Smooth muscle cell (in vitro differentiated cells): ENCODE results near the gene TMEM163. TPM values are rescaled to one million over a fixed set of nuclear protein-coding genes. Genes with fewer than 3 reads are reported as not detected.

Source experiments
- DNase-seq: peaks from one replicate; lab custom pipeline; 2025; ENCODE audit not compliant: unreplicated experiment; lab: John Stamatoyannopoulos, UW
- H2AFZ ChIP-seq: fragments of 200-600 bp; sonication (generic); 2 replicates; pipeline ENCODE4 v1.6.0; 2016; ENCODE audit warnings: antibody characterized with exemption, low read depth, mild to moderate bottlenecking
- H3F3A ChIP-seq: fragments of 200-600 bp; sonication (generic); 2 replicates; pipeline ENCODE4 v1.6.0; 2017; ENCODE audit warnings: antibody characterized with exemption, low read depth
- H3K27ac ChIP-seq: fragments of 200-600 bp; sonication (generic); 2 replicates; pipeline ENCODE4 v1.5.1; 2016; ENCODE audit warnings: low read depth, mild to moderate bottlenecking
- H3K27me3 ChIP-seq: fragments of 200-600 bp; sonication (generic); 2 replicates; pipeline ENCODE4 v1.6.1; 2016; ENCODE audit warnings: low read depth, mild to moderate bottlenecking
- H3K36me3 ChIP-seq: fragments of 200-600 bp; sonication (generic); 2 replicates; pipeline ENCODE4 v1.5.1; 2016; ENCODE audit warnings: low read depth
- H3K4me1 ChIP-seq: fragments of 200-600 bp; sonication (generic); 2 replicates; pipeline ENCODE4 v1.5.1; 2016; ENCODE audit warnings: low read depth
- H3K4me2 ChIP-seq: fragments of 200-600 bp; sonication (generic); 2 replicates; pipeline ENCODE4 v1.6.0; 2016; ENCODE audit warnings: mild to moderate bottlenecking
- H3K4me3 ChIP-seq: fragments of 200-600 bp; sonication (generic); 2 replicates; pipeline ENCODE4 v1.5.1; 2016; ENCODE audit warnings: mild to moderate bottlenecking
- H3K79me2 ChIP-seq: fragments of 200-600 bp; sonication (generic); 2 replicates; pipeline ENCODE4 v1.6.0; 2016; ENCODE audit warnings: low read depth, mild to moderate bottlenecking
- H3K9ac ChIP-seq: fragments of 200-600 bp; sonication (generic); 2 replicates; pipeline ENCODE4 v1.6.0; 2016; ENCODE audit warnings: low read depth
- H3K9me3 ChIP-seq: fragments of 200-600 bp; sonication (generic); replicated peaks from 2 replicates; pipeline ENCODE4 v1.5.1; 2016; ENCODE audit warnings: low read depth
- H4K20me1 ChIP-seq: fragments of 200-600 bp; sonication (generic); 2 replicates; pipeline ENCODE4 v1.6.0; 2016; ENCODE audit warnings: low read depth
- WGBS: methylation state at CpG from one replicate; pipeline ENCODE4 v1.1.7; 2016; ENCODE audit warnings: low lambda C conversion rate; 5-methylcytosine and 5-hydroxymethylcytosine counted together
- polyA plus RNA-seq: library from polyadenylated mRNA; unstranded; fragments of >200 nt; fragmentation: Nextera tagmentation; extraction: Ambion mirVana; gene quantifications from 2 replicates; pipeline ENCODE4 v1.2.1, GENCODE V29; 2016
- total RNA-seq: library from RNA; depleted of rRNA; stranded (reverse); fragments of >200 nt; gene quantifications from 2 replicates; pipeline ENCODE4 v1.2.3, GENCODE V29; 2014
- TF ChIP-seq, protein P1 (sequence below): fragments of 200-600 bp; sonication (generic); IDR thresholded peaks from 2 replicates; pipeline ENCODE4 v1.5.1; 2017; ENCODE audit warnings: borderline replicate concordance, mild to moderate bottlenecking, antibody characterized with exemption; ENCODE audit not compliant: insufficient read depth, poor library complexity, severe bottlenecking

TMEM163 gene
- total and polyA plus RNA-seq, 2 experiments from 2014 or later = 0.31 TPM; not detected in 1

DNA sequence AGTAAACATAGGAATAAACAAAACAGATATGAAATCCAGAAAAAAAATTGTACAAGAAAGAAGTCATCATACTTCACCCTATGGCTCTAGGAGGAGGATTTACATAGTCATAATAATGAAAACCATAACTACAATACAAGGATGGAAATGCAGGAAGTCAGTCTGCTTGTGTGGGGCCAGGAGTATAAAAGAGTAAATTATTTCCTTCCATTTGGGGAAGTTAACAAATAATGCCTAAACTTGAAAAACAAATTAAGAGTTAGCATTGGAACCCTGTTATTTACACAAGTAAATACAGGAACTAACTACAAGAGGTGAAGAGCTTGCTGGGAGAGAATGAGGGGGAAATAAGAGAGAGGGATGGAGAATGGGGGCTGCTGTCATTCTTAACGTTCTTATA is 15.4 kb downstream of the TMEM163 start:
- Histone ChIP-seq H4K20me1 (no peaks in the 10 kb centered on the region), H3K27me3 (peaks cover 5% of the 10 kb centered on the region), H3K9me3 (no peaks in the 10 kb centered on the region), H3K27ac (no peak overlapping the region), H3K4me2 (no peak overlapping the region), H3K79me2 (no peaks in the 10 kb centered on the region), H3F3A (no peaks in the 10 kb centered on the region), H3K4me3 (no peak overlapping the region), H3K4me1 (no peaks in the 10 kb centered on the region), H2AFZ (no peak overlapping the region), H3K36me3 (no peaks in the 10 kb centered on the region), H3K9ac (no peak overlapping the region)
- DNase-seq = no peak
- TF ChIP-seq, protein P1, sequence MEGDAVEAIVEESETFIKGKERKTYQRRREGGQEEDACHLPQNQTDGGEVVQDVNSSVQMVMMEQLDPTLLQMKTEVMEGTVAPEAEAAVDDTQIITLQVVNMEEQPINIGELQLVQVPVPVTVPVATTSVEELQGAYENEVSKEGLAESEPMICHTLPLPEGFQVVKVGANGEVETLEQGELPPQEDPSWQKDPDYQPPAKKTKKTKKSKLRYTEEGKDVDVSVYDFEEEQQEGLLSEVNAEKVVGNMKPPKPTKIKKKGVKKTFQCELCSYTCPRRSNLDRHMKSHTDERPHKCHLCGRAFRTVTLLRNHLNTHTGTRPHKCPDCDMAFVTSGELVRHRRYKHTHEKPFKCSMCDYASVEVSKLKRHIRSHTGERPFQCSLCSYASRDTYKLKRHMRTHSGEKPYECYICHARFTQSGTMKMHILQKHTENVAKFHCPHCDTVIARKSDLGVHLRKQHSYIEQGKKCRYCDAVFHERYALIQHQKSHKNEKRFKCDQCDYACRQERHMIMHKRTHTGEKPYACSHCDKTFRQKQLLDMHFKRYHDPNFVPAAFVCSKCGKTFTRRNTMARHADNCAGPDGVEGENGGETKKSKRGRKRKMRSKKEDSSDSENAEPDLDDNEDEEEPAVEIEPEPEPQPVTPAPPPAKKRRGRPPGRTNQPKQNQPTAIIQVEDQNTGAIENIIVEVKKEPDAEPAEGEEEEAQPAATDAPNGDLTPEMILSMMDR = no peak
- 91% methylated on average over 1 of the region's 1 CpG for WGBS

DNA sequence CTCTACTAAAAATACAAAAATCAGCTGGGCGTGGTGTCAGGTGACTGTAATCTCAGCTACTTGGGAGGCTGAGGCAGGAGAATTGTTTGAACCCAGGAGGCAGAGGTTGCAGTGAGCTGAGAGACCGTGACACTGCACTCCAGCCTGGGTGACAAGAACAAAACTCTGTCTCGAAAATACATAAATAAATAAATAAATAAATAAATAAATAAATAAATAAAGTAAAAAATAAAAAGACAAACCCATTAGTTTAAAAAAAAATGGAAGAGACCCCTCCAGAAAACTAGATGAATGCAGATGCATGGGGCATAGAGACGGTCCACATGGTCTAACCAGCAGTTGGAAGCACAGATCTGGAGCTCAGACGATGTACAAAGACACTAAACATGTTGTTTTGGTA is 18.1 kb downstream of the TMEM163 start:
- 92% methylated on average over 5 of the region's 5 CpGs for WGBS
- TF ChIP-seq, protein P1 = no peak
- Histone ChIP-seq H3K36me3 (no peaks in the 10 kb centered on the region), H2AFZ (no peak overlapping the region), H4K20me1 (no peaks in the 10 kb centered on the region), H3K4me1 (no peaks in the 10 kb centered on the region), H3K4me2 (no peak overlapping the region), H3K27me3 (peaks cover 9% of the 10 kb centered on the region), H3K4me3 (no peak overlapping the region), H3F3A (no peaks in the 10 kb centered on the region), H3K27ac (no peak overlapping the region), H3K79me2 (no peaks in the 10 kb centered on the region), H3K9me3 (no peaks in the 10 kb centered on the region), H3K9ac (no peak overlapping the region)
- DNase-seq = no peak

DNA sequence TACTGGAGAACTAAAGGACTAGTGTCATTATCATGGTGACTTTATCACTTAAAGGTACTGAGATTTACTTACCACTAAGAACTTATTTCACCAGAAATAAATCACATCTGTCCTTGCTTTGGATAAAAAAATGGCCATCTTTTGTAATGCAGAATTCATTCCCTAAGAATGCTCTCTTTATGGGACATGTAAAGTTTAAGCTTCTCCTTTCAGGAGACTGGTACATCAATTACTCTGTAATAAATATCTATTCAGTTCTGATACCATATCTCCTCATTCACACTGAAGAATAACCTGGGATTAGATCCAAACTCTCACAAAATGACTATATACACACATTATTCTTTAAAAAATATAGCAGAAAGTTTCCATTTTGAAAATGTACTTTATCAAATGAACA is 24.4 kb downstream of the TMEM163 start:
- Histone ChIP-seq H3K36me3 (no peaks in the 10 kb centered on the region), H3K27me3 (peaks cover 18% of the 10 kb centered on the region), H3F3A (no peaks in the 10 kb centered on the region), H4K20me1 (no peaks in the 10 kb centered on the region), H2AFZ (no peak overlapping the region), H3K79me2 (no peaks in the 10 kb centered on the region), H3K4me2 (no peak overlapping the region), H3K27ac (no peak overlapping the region), H3K9ac (no peak overlapping the region), H3K9me3 (no peaks in the 10 kb centered on the region), H3K4me1 (no peaks in the 10 kb centered on the region), H3K4me3 (no peak overlapping the region)
- TF ChIP-seq, protein P1 = no peak
- no peak for DNase-seq
